Vagina (tissue), 2 donors: ENCODE data around the gene GLP1R. TPM values are rescaled to one million over a fixed set of nuclear protein-coding genes. Genes with fewer than 3 reads are reported as not detected.

Source experiments
- DNase-seq, 2 donors: peaks; one replicate each; pipeline ENCODE4 v3.0.0-alpha.2; 2017; ENCODE audit errors: extremely low spot score in 2 of 2
- H3K27ac ChIP-seq: fragments of 200-600 bp; sonication (generic); one replicate; pipeline ENCODE4 v1.5.1; 2019
- H3K27me3 ChIP-seq: fragments of 200-600 bp; sonication (generic); one replicate; pipeline ENCODE4 v1.5.1; 2019
- H3K36me3 ChIP-seq, 2 donors: fragments of 200-600 bp; sonication (generic); one replicate each; pipeline ENCODE4 v1.5.1; 2017 to 2019
- H3K4me1 ChIP-seq: fragments of 200-600 bp; sonication (generic); one replicate; pipeline ENCODE4 v1.5.1; 2019
- H3K4me3 ChIP-seq, 2 donors: fragments of 200-600 bp; sonication (generic); 1 replicate in 1 of 2; 2 replicates in 1 of 2; pipeline ENCODE4 v1.5.1; 2016 to 2019
- H3K9me3 ChIP-seq: fragments of 200-600 bp; sonication (generic); one replicate; pipeline ENCODE4 v1.5.1; 2019
- CTCF ChIP-seq, 3 experiments: fragments of 450-650 bp in 2 of 3; fragments of 200-600 bp in 1 of 3; sonication (generic) in 1 of 3; IDR thresholded peaks; one replicate each; pipeline ENCODE4 v1.5.1; 2017 to 2019; ENCODE audit warnings: antibody characterized with exemption in 3 of 3, mild to moderate bottlenecking in 2 of 3, moderate library complexity in 2 of 3
- POLR2A ChIP-seq, 2 donors: fragments of 450-650 bp; IDR thresholded peaks; one replicate each; pipeline ENCODE4 v1.6.1; 2017; ENCODE audit warnings: antibody characterized with exemption in 2 of 2, mild to moderate bottlenecking in 2 of 2, moderate library complexity in 2 of 2
- POLR2AphosphoS5 ChIP-seq, 2 donors: sonication (generic); formaldehyde crosslinking; IDR thresholded peaks; one replicate each; pipeline ENCODE4 v1.9.0; 2017; ENCODE audit warnings: antibody characterized with exemption in 2 of 2, mild to moderate bottlenecking in 2 of 2, low read depth in 1 of 2; ENCODE audit not compliant: insufficient read depth in 1 of 2
- intact Hi-C: fragments of 100-400 bp; cut with DNase I; formaldehyde crosslinking; loops from one replicate; pipeline ENCODE4 v1.15.1; 2023
- total RNA-seq: library from RNA; depleted of rRNA; stranded (reverse); fragments of >200 nt; gene quantifications from one replicate; pipeline ENCODE4 v1.2.3, GENCODE V29; 2016

Gene GLP1R
- total RNA-seq, result not detected

DNA sequence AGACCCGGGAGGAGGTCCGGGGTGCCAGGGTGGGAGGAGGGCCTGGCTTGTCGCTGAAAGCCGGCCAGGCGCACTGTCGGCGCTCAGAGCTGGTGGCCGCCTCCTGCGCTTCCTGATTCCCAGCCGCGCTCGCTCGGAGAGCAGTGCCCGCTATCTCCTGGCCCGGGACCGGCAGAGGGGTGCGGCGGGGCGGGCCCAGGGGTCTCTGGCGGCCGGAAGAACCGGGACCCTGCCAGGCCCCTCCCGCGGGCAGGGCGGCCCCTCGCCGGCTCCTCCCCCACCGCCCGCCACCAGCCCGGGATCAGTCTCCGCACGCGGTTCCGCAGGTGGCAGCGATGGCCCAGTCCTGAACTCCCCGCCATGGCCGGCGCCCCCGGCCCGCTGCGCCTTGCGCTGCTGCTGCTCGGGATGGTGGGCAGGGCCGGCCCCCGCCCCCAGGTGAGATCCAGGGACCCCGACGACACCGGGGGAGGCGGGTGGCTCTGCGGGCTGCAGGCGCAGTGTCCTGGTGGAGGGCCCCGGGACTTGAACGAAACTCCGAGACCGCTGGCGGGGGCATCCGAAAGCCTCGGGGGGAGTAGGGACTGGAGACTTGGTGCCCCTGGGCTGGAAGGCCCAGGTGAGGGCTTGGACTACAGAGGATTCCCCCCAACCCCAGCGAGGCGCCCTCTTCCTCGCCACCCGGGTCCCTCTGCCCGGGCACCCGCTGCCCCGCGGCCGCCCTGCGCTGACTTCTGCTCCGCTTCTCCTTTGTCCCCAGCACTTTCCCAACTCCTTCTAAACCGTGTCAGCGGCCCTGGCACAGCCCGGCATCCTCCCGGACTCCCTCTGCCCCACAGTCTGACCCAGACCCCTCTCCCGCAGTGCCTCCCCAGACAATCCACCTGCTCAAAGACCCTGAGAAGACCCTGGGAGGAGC is at the start of gene GLP1R:
Gene GLP1R (plus strand): TSS at position 301 of the 919 bp plus-strand sequence. CDS start 60 bp downstream, at position 361.
- intact Hi-C loops, result no loop called here
- DNase-seq, result no peak
- no peak within 1 kb of the TSS for H3K27ac ChIP-seq
- peaks cover 7% of the 10 kb centered on the region for H3K27me3 ChIP-seq
- peak within 1 kb of the TSS in 1 of 2 donors; percentile 29 for H3K4me3 ChIP-seq
- no peaks in the 10 kb centered on the region for H3K9me3 ChIP-seq
- TF ChIP-seq POLR2AphosphoS5 (IDR thresholded peaks at IDR 0.05; ENCODE audit: insufficient read depth in 1 of 2, low read depth in 1 of 2), result no peak
- TF ChIP-seq CTCF (IDR thresholded peaks at IDR 0.05), result no peak
- no peak for TF ChIP-seq POLR2A (IDR thresholded peaks at IDR 0.05)
- no peaks in the 10 kb centered on the region for H3K36me3 ChIP-seq
- H3K4me1 ChIP-seq, result peaks cover 10% of the 10 kb centered on the region

- no peaks in the 10 kb centered on the region for H3K9me3 ChIP-seq
- DNase-seq, result no peak
- H3K4me1 ChIP-seq, result no peaks in the 10 kb centered on the region
- intact Hi-C loops, result no loop called here
- no peaks in the 10 kb centered on the region for H3K36me3 ChIP-seq
- H3K27me3 ChIP-seq, result no peaks in the 10 kb centered on the region
- TF ChIP-seq POLR2A (IDR thresholded peaks at IDR 0.05) (no peak), CTCF (IDR thresholded peaks at IDR 0.05) (no peak), POLR2AphosphoS5 (IDR thresholded peaks at IDR 0.05; ENCODE audit: insufficient read depth in 1 of 2, low read depth in 1 of 2) (no peak)
- H3K27ac ChIP-seq, result no peak overlapping the region
- no peak overlapping the region for H3K4me3 ChIP-seq
Observed at GRCh38 chr6:39003072-39003471, 45.5 kb upstream of the GLP1R start.

DNA sequence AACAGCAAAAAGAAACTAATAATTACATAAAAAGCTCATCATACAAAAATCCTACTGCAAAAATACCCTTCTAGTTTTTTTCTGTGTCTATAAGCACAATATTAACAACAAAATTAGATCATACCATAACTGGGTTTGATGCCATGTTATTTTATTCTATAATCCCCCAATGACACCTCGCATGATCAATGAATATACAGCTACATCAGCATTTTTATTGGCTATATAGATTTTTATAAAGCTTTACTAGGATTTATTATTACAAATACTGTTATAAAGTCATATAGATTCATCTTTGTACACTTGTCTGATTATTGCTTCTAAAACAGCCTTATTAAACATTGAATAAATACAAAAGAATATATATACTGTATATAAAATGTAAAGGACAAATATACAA is 45.1 kb upstream of the GLP1R start:
- DNase-seq, result no peak
- Histone ChIP-seq H3K4me1 (no peaks in the 10 kb centered on the region), H3K36me3 (no peaks in the 10 kb centered on the region), H3K4me3 (no peak overlapping the region), H3K27ac (no peak overlapping the region), H3K9me3 (no peaks in the 10 kb centered on the region), H3K27me3 (no peaks in the 10 kb centered on the region)
- no peak for TF ChIP-seq POLR2AphosphoS5 (IDR thresholded peaks at IDR 0.05; ENCODE audit: insufficient read depth in 1 of 2, low read depth in 1 of 2)
- no peak for TF ChIP-seq POLR2A (IDR thresholded peaks at IDR 0.05)
- TF ChIP-seq CTCF (IDR thresholded peaks at IDR 0.05), result no peak
- intact Hi-C loops, result no loop called here

GRCh38 chr6:39004801-39005200 is 43.8 kb upstream of the GLP1R start:
- no peak for TF ChIP-seq POLR2A (IDR thresholded peaks at IDR 0.05)
- TF ChIP-seq POLR2AphosphoS5 (IDR thresholded peaks at IDR 0.05; ENCODE audit: insufficient read depth in 1 of 2, low read depth in 1 of 2), result no peak
- no peak for TF ChIP-seq CTCF (IDR thresholded peaks at IDR 0.05)
- DNase-seq, result no peak
- intact Hi-C loops, result no loop called here
- Histone ChIP-seq H3K4me1 (no peaks in the 10 kb centered on the region), H3K4me3 (no peak overlapping the region), H3K9me3 (no peaks in the 10 kb centered on the region), H3K36me3 (no peaks in the 10 kb centered on the region), H3K27ac (no peak overlapping the region), H3K27me3 (no peaks in the 10 kb centered on the region)

DNA sequence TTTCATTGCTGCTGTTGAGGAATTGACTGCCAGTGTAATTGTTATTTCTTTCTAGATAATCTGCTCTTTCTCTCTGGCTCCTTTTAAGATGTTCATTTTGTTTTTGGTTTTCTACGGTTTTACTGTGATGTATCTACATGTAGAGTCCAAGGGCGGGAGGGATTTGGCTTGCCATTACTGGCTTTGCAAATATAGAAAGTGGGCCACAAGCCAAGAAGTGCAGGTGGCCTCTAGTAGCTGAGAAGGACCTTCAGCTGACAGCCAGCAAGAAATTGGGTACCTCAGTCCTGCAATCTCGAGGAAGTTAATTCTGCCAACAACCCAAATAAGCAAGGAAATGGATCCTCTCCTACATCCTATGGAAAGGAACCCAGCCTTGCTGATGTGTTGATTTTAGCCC is 42.8 kb upstream of the GLP1R start:
- no peak overlapping the region for H3K27ac ChIP-seq
- DNase-seq, result no peak
- no peaks in the 10 kb centered on the region for H3K4me1 ChIP-seq
- H3K36me3 ChIP-seq, result no peaks in the 10 kb centered on the region
- TF ChIP-seq POLR2A (IDR thresholded peaks at IDR 0.05) (no peak), POLR2AphosphoS5 (IDR thresholded peaks at IDR 0.05; ENCODE audit: insufficient read depth in 1 of 2, low read depth in 1 of 2) (no peak), CTCF (IDR thresholded peaks at IDR 0.05) (no peak)
- H3K4me3 ChIP-seq, result no peak overlapping the region
- intact Hi-C loops, result no loop called here
- no peaks in the 10 kb centered on the region for H3K9me3 ChIP-seq
- H3K27me3 ChIP-seq, result no peaks in the 10 kb centered on the region
